ENCODE data around the gene GNGT2. TPM values are rescaled to one million over a fixed set of nuclear protein-coding genes. Genes with fewer than 3 reads are reported as not detected.

Gene GNGT2
- total RNA-seq, 2 donors from 2014 or later = 1.1 TPM; not detected in 1

DNA sequence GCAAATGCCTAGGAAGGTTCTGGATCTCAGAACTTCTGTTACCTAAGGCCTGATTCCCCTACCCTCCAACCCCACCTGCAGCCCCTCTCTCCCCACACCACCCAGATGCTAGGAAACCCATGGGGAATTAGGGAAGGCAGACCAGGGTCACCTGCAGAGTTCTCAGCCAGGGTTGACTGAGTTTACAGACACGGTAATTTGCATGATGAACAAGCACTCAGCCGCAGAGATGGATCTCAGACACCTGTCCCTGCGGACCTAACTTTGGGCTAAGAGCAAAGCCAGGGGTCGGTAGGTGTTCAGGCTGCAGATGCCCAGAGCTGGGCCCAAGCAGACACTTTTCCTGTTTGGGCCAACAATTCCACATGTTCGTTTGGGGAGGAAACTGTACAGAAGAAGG is 3.0 kb upstream of the GNGT2 start:
- 76 to 88% methylated on average over 5 of the region's 5 CpGs for WGBS, 2 experiments (ENCODE audit: insufficient coverage in 1 of 2, insufficient read length in 1 of 2)
- no peak overlapping the region for H3K9ac ChIP-seq (ENCODE audit: extremely low read depth, low read length, poor library complexity, severe bottlenecking)
- H3K27me3 ChIP-seq (ENCODE audit: control insufficient read depth, insufficient read depth, low read length, poor library complexity, severe bottlenecking) = no peaks in the 10 kb centered on the region
- no peak overlapping the region for H3K4me3 Mint-ChIP-seq
- peaks cover 24% of the 10 kb centered on the region for H3K4me1 Mint-ChIP-seq
- no peaks in the 10 kb centered on the region for H3K9me3 Mint-ChIP-seq
- no peaks in the 10 kb centered on the region for H3K9me3 ChIP-seq (ENCODE audit: control insufficient read depth, low read length)
- H3K4me3 ChIP-seq (ENCODE audit: low read length) = no peak overlapping the region
- no peak for DNase-seq
- peaks cover 3% of the 10 kb centered on the region for H3K4me1 ChIP-seq (ENCODE audit: control insufficient read depth, insufficient read depth, low read length)
- no peak overlapping the region for H3K27ac ChIP-seq (ENCODE audit: low read depth, low read length)
- no peaks in the 10 kb centered on the region for H3K36me3 ChIP-seq (ENCODE audit: control insufficient read depth, insufficient read depth, low read length)
- no peaks in the 10 kb centered on the region for H3K36me3 Mint-ChIP-seq (ENCODE audit: low read depth)
- TF ChIP-seq, protein P1, sequence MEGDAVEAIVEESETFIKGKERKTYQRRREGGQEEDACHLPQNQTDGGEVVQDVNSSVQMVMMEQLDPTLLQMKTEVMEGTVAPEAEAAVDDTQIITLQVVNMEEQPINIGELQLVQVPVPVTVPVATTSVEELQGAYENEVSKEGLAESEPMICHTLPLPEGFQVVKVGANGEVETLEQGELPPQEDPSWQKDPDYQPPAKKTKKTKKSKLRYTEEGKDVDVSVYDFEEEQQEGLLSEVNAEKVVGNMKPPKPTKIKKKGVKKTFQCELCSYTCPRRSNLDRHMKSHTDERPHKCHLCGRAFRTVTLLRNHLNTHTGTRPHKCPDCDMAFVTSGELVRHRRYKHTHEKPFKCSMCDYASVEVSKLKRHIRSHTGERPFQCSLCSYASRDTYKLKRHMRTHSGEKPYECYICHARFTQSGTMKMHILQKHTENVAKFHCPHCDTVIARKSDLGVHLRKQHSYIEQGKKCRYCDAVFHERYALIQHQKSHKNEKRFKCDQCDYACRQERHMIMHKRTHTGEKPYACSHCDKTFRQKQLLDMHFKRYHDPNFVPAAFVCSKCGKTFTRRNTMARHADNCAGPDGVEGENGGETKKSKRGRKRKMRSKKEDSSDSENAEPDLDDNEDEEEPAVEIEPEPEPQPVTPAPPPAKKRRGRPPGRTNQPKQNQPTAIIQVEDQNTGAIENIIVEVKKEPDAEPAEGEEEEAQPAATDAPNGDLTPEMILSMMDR (conservative IDR thresholded peaks at IDR 0.05) = no peak
- H3K27ac Mint-ChIP-seq = no peak overlapping the region
- peaks cover 5% of the 10 kb centered on the region for H3K27me3 Mint-ChIP-seq (ENCODE audit: insufficient read depth)

DNA sequence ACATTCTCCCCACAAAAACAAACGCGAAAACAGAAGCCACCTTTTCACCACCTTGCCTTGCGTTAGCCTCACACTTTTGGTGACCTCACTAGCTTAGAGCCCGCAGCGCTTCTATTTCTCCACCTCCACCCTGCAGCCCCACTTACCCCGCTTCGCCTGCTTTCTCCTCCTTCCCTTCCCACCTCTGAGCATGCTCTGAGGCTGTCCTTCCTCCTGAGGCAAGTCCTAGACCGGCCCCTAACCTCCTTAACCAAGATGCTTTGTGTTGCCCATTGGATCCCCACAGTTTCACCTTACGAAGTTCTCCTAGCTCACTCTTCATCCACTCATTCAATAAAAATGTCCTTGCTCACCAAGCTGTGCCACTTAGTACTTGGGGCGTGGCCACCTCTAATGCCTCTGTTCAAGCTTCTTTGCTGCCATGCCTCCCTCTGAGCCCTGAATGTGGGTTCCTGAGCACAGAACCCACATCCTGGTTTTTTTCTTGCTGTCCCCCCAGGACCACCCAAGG is 1.3 kb downstream of the GNGT2 start:
- no peaks in the 10 kb centered on the region for H3K9me3 ChIP-seq (ENCODE audit: control insufficient read depth, low read length)
- H3K9me3 Mint-ChIP-seq = no peaks in the 10 kb centered on the region
- H3K36me3 Mint-ChIP-seq (ENCODE audit: low read depth) = no peaks in the 10 kb centered on the region
- no peak overlapping the region for H3K4me3 ChIP-seq (ENCODE audit: low read length)
- H3K27me3 Mint-ChIP-seq (ENCODE audit: insufficient read depth) = peaks cover 19% of the 10 kb centered on the region
- TF ChIP-seq, protein P1 (conservative IDR thresholded peaks at IDR 0.05) = no peak
- H3K27ac ChIP-seq (ENCODE audit: low read depth, low read length) = no peak overlapping the region
- H3K4me1 Mint-ChIP-seq = peaks cover 24% of the 10 kb centered on the region
- WGBS, 2 experiments (ENCODE audit: insufficient coverage in 1 of 2, insufficient read length in 1 of 2) = 88 to 91% methylated on average over 8 to 10 of the region's 10 CpGs
- no peak overlapping the region for H3K4me3 Mint-ChIP-seq
- no peak overlapping the region for H3K27ac Mint-ChIP-seq
- no peak for DNase-seq
- H3K36me3 ChIP-seq (ENCODE audit: control insufficient read depth, insufficient read depth, low read length) = no peaks in the 10 kb centered on the region
- peaks cover 3% of the 10 kb centered on the region for H3K27me3 ChIP-seq (ENCODE audit: control insufficient read depth, insufficient read depth, low read length, poor library complexity, severe bottlenecking)
- H3K9ac ChIP-seq (ENCODE audit: extremely low read depth, low read length, poor library complexity, severe bottlenecking) = no peak overlapping the region
- peaks cover 3% of the 10 kb centered on the region for H3K4me1 ChIP-seq (ENCODE audit: control insufficient read depth, insufficient read depth, low read length)

DNA sequence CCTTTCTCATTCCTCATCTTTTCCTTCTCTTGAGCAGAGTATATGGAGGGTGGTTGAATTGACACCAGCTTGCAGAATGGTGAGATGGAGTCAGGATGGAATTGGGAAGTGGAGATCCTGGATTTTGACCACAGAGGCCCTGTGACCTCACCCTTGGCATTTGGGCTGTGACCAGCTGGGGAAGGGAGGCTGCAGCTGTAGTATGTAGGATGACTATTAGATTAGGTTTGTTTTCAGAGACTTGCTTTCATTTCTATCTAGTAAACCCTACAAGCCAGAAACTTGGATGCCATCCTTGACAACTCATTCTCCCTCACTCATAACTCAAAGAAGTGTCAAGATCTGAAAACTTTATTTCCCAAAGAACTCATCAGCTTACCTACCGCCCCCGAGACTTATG is 5.9 kb downstream of the GNGT2 start:
- Mint-ChIP-seq H3K9me3 (no peaks in the 10 kb centered on the region), H3K4me3 (no peak overlapping the region), H3K27ac (no peak overlapping the region), H3K36me3 (ENCODE audit: low read depth) (no peaks in the 10 kb centered on the region), H3K4me1 (peaks cover 16% of the 10 kb centered on the region), H3K27me3 (ENCODE audit: insufficient read depth) (peaks cover 40% of the 10 kb centered on the region)
- Histone ChIP-seq H3K4me3 (ENCODE audit: low read length) (no peak overlapping the region), H3K4me1 (ENCODE audit: control insufficient read depth, insufficient read depth, low read length) (peaks cover 3% of the 10 kb centered on the region), H3K27ac (ENCODE audit: low read depth, low read length) (no peak overlapping the region), H3K27me3 (ENCODE audit: control insufficient read depth, insufficient read depth, low read length, poor library complexity, severe bottlenecking) (peaks cover 4% of the 10 kb centered on the region), H3K9ac (ENCODE audit: extremely low read depth, low read length, poor library complexity, severe bottlenecking) (no peak overlapping the region), H3K36me3 (ENCODE audit: control insufficient read depth, insufficient read depth, low read length) (no peaks in the 10 kb centered on the region), H3K9me3 (ENCODE audit: control insufficient read depth, low read length) (no peaks in the 10 kb centered on the region)
- DNase-seq = no peak
- TF ChIP-seq, protein P1 (conservative IDR thresholded peaks at IDR 0.05) = no peak
- 92 to 94% methylated on average over 2 of the region's 2 CpGs for WGBS, 2 experiments (ENCODE audit: insufficient coverage in 1 of 2, insufficient read length in 1 of 2)

All from endodermal cell (in vitro differentiated cells).